Ascending aorta (tissue), 2 donors: Measurements from ENCODE around the gene C5orf15. TPM values are rescaled to one million over a fixed set of nuclear protein-coding genes. Genes with fewer than 3 reads are reported as not detected.
"Not testable (repeated sequence)": the region's sequence is repeated elsewhere in the genome, so short reads cannot be mapped to it uniquely, and the experiment has no call there.

Experiments used
- DNase-seq, 2 donors: peaks; one replicate each; pipeline ENCODE4 v3.0.0-alpha.2; 2019; ENCODE audit warnings: low spot score in 2 of 2
- H3K27ac ChIP-seq, 2 donors: fragments of 200-600 bp; sonication (generic); one replicate each; pipeline ENCODE4 v1.5.1; 2016 to 2017; ENCODE audit warnings: mild to moderate bottlenecking in 1 of 2
- H3K27me3 ChIP-seq: fragments of 200-600 bp; sonication (generic); one replicate; pipeline ENCODE4 v1.5.1; 2017
- H3K36me3 ChIP-seq, 2 donors: fragments of 200-600 bp; sonication (generic); one replicate each; pipeline ENCODE4 v1.5.1; 2016
- H3K4me1 ChIP-seq, 2 donors: fragments of 200-600 bp; sonication (generic); one replicate each; pipeline ENCODE4 v1.5.1; 2016 to 2017; ENCODE audit warnings: mild to moderate bottlenecking in 1 of 2
- H3K4me3 ChIP-seq, 2 donors: fragments of 200-600 bp; sonication (generic); one replicate each; pipeline ENCODE4 v1.5.1; 2016 to 2017; ENCODE audit warnings: mild to moderate bottlenecking in 1 of 2
- H3K9me3 ChIP-seq, 2 donors: fragments of 200-600 bp; sonication (generic); one replicate each; pipeline ENCODE4 v1.5.1; 2016
- intact Hi-C: fragments of 100-400 bp; cut with DNase I; formaldehyde crosslinking; loops from one replicate; pipeline ENCODE4 v1.15.1; 2023
- total RNA-seq: library from RNA; depleted of rRNA; stranded (reverse); fragments of >200 nt; gene quantifications from one replicate; pipeline ENCODE4 v1.1.0, GENCODE V29; 2016
- TF ChIP-seq, protein P1 (sequence below), 3 experiments: fragments of 200-600 bp in 2 of 3; fragments of 450-650 bp in 1 of 3; sonication (generic) in 2 of 3; IDR thresholded peaks; one replicate each; pipeline ENCODE4 v1.5.1; 2016 to 2019; ENCODE audit warnings: antibody characterized with exemption in 3 of 3, mild to moderate bottlenecking in 1 of 3, moderate library complexity in 1 of 3

C5orf15 gene
- total RNA-seq, 1 donor from 2014 or later, result 177 TPM

DNA sequence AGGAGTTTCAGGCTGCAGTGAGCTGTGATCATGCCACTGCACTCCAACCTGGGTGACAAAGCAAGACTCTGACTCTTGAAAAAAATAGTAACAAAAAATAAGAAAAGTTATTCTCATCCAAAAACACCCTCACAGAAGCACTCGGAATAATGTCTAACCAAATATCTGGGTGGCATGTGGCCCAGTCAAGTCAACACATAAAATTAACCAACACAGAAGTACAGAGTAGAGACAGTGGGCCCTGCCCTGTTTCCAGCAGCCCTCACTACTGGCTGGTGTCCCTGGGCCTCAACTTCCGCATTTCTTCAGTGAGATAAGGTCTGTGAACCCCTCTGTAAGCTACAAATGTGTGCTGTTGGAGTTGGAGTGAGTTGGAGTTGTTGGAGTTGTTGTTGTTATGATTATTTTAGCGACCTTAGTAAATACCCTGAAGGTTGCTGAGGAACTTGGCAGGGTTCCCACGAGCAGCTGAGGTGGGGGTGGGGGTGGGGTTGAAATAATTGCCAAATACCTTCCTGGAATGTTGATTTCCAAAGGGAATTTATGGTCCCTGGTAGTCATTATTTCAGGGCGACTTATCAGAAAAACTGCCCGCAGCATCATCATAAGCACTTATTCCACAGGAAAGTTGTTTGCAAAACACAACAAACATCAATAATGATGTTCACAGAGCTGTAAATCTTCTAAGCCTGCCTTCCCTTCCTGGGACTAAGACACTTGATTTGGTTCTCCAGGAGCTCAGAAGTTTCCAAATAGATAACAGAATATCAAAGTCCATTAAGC, 30.2 kb downstream of the C5orf15 start:
- DNase-seq, result no peak
- TF ChIP-seq, protein P1, sequence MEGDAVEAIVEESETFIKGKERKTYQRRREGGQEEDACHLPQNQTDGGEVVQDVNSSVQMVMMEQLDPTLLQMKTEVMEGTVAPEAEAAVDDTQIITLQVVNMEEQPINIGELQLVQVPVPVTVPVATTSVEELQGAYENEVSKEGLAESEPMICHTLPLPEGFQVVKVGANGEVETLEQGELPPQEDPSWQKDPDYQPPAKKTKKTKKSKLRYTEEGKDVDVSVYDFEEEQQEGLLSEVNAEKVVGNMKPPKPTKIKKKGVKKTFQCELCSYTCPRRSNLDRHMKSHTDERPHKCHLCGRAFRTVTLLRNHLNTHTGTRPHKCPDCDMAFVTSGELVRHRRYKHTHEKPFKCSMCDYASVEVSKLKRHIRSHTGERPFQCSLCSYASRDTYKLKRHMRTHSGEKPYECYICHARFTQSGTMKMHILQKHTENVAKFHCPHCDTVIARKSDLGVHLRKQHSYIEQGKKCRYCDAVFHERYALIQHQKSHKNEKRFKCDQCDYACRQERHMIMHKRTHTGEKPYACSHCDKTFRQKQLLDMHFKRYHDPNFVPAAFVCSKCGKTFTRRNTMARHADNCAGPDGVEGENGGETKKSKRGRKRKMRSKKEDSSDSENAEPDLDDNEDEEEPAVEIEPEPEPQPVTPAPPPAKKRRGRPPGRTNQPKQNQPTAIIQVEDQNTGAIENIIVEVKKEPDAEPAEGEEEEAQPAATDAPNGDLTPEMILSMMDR (IDR thresholded peaks at IDR 0.05), result no peak
- no peaks in the 10 kb centered on the region for H3K36me3 ChIP-seq
- H3K27ac ChIP-seq, result no peak overlapping the region
- intact Hi-C loops, result no loop called here
- peaks cover 0 to 9% of the 10 kb centered on the region in 2 donors for H3K4me1 ChIP-seq
- H3K9me3 ChIP-seq, result no peaks in the 10 kb centered on the region
- H3K27me3 ChIP-seq, result no peaks in the 10 kb centered on the region
- H3K4me3 ChIP-seq, result no peak overlapping the region

DNA sequence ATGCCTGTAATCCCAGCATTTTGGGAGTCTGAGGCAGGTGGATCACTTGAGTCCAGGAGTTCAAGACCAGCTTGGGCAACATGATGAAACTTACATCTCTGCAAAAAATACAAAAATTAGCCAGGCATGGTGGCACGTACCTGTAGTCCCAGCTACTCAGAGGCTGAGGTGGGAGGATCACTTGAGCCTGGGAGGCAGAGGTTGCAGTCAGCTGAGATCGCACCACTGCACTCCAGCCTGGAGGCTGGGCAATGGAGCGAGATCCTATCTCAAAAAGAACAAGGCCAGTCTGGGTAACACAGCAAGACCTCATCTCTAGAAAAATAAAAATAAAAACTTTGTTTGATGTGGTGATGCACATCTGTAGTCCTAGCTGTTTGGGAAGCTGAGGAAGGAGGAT, 30.8 kb downstream of the C5orf15 start:
- DNase-seq, H3K4me3 ChIP-seq, H3K27me3 ChIP-seq, H3K27ac ChIP-seq, H3K9me3 ChIP-seq, intact Hi-C loops, H3K36me3 ChIP-seq: not testable (repeated sequence)
- peaks cover 0 to 11% of the 10 kb centered on the region in 2 donors for H3K4me1 ChIP-seq

DNA sequence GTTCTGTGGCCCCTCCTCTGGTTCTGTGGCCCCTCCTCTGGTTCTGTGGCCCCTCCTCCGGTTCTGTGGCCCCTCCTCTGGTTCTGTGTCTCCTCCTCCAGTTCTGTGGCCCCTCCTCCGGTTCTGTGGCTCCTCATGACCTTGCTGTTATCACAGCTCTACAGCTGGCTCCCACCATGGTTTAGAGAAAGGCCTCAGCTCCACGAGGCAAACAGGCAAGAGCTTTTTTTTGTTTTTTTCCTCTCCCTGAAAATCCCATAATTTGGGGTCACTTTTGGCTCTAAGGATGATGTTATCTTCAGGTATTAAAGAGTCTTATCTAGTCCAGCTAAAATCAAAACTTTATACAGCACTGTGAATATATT, 31.8 kb downstream of the C5orf15 start:
- TF ChIP-seq, protein P1 (IDR thresholded peaks at IDR 0.05), result no peak
- intact Hi-C loops, result no loop called here
- DNase-seq, result no peak
- Histone ChIP-seq H3K4me3 (no peak overlapping the region), H3K9me3 (no peaks in the 10 kb centered on the region), H3K36me3 (no peaks in the 10 kb centered on the region), H3K27me3 (no peaks in the 10 kb centered on the region), H3K4me1 (peaks cover 0 to 11% of the 10 kb centered on the region in 2 donors), H3K27ac (no peak overlapping the region)

DNA sequence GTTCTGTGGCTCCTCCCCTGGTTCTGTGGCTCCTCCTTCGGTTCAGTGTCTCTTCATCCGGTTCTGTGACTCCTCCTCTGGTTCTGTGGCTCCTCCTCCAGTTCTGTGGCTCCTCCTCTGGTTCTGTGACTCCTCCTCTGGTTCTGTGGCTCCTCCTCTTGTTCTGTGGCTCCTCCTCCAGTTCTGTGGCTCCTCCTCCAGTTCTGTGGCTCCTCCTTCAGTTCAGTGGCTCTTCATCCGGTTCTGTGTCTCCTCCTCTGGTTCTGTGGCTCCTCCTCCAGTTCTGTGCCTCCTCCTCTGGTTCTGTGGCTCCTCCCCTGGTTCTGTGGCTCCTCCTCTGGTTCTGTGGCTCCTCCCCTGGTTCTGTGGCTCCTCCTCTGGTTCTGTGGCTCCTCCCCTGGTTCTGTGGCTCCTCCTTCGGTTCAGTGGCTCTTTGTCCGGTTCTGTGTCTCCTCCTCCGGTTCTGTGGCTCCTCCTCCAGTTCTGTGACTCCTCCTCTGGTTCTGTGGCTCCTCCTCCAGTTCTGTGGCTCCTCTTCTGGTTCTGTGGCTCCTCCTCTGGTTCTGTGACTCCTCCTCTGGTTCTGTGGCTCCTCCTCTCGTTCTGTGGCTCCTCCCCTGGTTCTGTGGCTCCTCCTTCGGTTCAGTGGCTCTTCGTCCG, 32.3 kb downstream of the C5orf15 start:
- intact Hi-C loops, H3K36me3 ChIP-seq, H3K27me3 ChIP-seq, H3K27ac ChIP-seq, H3K9me3 ChIP-seq, H3K4me3 ChIP-seq, DNase-seq: not testable (repeated sequence)
- peaks cover 0 to 11% of the 10 kb centered on the region in 2 donors for H3K4me1 ChIP-seq

DNA sequence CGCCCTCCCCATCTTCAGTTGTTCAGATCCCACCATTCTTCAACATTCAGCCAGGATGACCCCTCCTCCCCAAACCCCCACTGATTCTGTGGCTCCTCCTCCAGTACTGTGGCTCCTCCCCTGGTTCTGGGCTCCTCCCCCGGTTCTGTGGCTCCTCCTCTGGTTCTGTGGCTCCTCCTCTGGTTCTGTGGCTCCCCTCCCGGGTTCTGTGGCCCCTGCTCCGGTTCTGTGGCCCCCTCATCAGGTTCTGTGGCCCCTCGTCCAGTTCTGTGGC, 32.8 kb downstream of the C5orf15 start:
- no peak for DNase-seq
- Histone ChIP-seq H3K4me3 (no peak overlapping the region), H3K27me3 (no peaks in the 10 kb centered on the region), H3K36me3 (no peaks in the 10 kb centered on the region), H3K4me1 (peaks cover under 1 to 12% of the 10 kb centered on the region in 2 donors), H3K27ac (no peak overlapping the region), H3K9me3 (no peaks in the 10 kb centered on the region)
- TF ChIP-seq, protein P1 (IDR thresholded peaks at IDR 0.05), result no peak
- intact Hi-C loops, result no loop called here

DNA sequence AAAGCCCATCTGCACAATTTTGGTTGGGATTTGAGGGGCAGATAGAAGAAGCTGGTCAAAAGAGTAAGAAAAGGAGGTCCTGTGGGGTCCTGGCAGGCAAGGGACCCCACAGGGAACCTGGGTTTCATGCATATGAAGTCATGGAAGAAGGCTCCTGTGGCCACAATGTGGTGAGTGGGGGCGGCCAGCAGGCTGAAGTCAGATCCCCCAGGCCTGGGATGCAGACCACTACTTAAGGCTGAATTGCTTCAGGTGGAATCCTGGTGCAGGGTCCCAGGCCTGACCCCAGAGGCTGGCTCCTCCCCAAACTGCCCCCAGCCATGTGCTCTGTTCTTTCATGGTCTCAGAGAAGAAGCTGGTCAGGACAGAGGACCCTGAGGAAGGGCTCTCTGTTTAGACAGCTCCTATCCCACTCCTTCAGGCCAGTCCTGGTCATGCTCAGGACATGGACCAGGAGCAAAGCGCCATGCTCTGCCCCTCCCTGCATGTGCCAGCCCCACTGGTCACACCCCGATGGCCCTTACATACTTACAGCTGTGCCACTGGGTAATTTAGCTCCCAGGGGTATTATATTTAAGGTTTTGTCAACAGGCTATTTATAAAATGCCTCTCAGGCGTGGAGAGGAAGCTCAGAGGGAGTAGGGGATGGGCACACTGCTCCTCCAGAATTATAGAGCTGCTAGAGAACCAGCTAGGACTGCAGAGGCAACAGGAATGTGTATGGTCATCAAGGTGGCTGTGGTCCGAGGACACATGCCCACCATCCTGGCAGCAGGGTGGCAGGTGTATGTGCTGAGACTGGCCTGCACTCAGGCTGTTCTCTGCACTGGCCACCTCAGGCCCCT, 33.4 kb downstream of the C5orf15 start:
- TF ChIP-seq, protein P1 (IDR thresholded peaks at IDR 0.05), result no peak
- Histone ChIP-seq H3K27me3 (no peaks in the 10 kb centered on the region), H3K27ac (no peak overlapping the region), H3K4me3 (no peak overlapping the region), H3K4me1 (peaks cover 4 to 16% of the 10 kb centered on the region in 2 donors), H3K9me3 (no peaks in the 10 kb centered on the region), H3K36me3 (no peaks in the 10 kb centered on the region)
- intact Hi-C loops, result no loop called here
- no peak for DNase-seq
